GM18505 (cell line): ENCODE measurements around the gene MPZL3.

Experiments
- ATAC-seq: cut with Tn5 transposase; IDR thresholded peaks from one replicate; pipeline ENCODE4 v1.9.1; 2021; ENCODE audit not compliant: unreplicated experiment
- POLR2A ChIP-seq: IDR thresholded peaks from 4 replicates; pipeline ENCODE4 v1.6.1; 2011; ENCODE audit warnings: borderline replicate concordance; ENCODE audit not compliant: insufficient read depth, insufficient read length; ENCODE audit errors: extremely low read depth

The MPZL3 gene

GRCh38 chr11:118251858-118252652 is at the start of gene MPZL3:
TSS of gene MPZL3 (minus strand) at chr11:118252365. CDS start at chr11:118252294, 71 bp downstream.
- peak; percentile 58 for TF ChIP-seq POLR2A
- ATAC-seq, result peak; percentile 69

- TF ChIP-seq POLR2A, result no peak
- ATAC-seq, result no peak
These were observed 49.5 kb upstream of the MPZL3 start for GRCh38 chr11:118301600-118302195.

GRCh38 chr11:118295815-118296454 is 43.8 kb upstream of the MPZL3 start:
- no peak for ATAC-seq
- TF ChIP-seq POLR2A, result no peak

GRCh38 chr11:118295199-118295598 is 43.0 kb upstream of the MPZL3 start:
- no peak for ATAC-seq
- TF ChIP-seq POLR2A, result no peak

GRCh38 chr11:118294053-118294452 is 41.9 kb upstream of the MPZL3 start:
- no peak for TF ChIP-seq POLR2A
- ATAC-seq, result no peak

- ATAC-seq, result no peak
- TF ChIP-seq POLR2A, result no peak
These were observed 39.4 kb upstream of the MPZL3 start for GRCh38 chr11:118291477-118292135.

GRCh38 chr11:118290923-118291322 is 38.8 kb upstream of the MPZL3 start:
- TF ChIP-seq POLR2A, result no peak
- no peak for ATAC-seq

- TF ChIP-seq POLR2A, result no peak
- ATAC-seq, result no peak
These were observed 37.2 kb upstream of the MPZL3 start for GRCh38 chr11:118289401-118289800.

GRCh38 chr11:118287006-118287405 is 34.8 kb upstream of the MPZL3 start:
- ATAC-seq, result no peak

GRCh38 chr11:118286545-118286944 is 34.4 kb upstream of the MPZL3 start:
- ATAC-seq, result no peak
- TF ChIP-seq POLR2A, result no peak

More at GRCh38 chr11:118287006-118287405, 34.8 kb upstream of the MPZL3 start:
- no peak for TF ChIP-seq POLR2A

GRCh38 chr11:118283756-118284350 is 31.7 kb upstream of the MPZL3 start:
- ATAC-seq, result no peak
- no peak for TF ChIP-seq POLR2A

GRCh38 chr11:118283037-118283636 is 31.0 kb upstream of the MPZL3 start:
- TF ChIP-seq POLR2A, result no peak
- ATAC-seq, result no peak
